ENCODE results near the gene TAF12. TPM values are rescaled to one million over a fixed set of nuclear protein-coding genes. Genes with fewer than 3 reads are reported as not detected.
A peak's percentile ranks its signal among the peaks of the same experiment; 100 is the strongest.
"Not testable (repeated sequence)": the region's sequence is repeated elsewhere in the genome, so short reads cannot be mapped to it uniquely, and the experiment has no call there.

Gene TAF12
- total RNA-seq, 1 donor from 2014 or later = 17.0 TPM

- Mint-ChIP-seq H3K9me3 (ENCODE audit: unreplicated experiment) (no peaks in the 10 kb centered on the region), H3K4me3 (ENCODE audit: unreplicated experiment) (no peak overlapping the region), H3K27ac (ENCODE audit: unreplicated experiment) (no peak overlapping the region), H3K4me1 (ENCODE audit: unreplicated experiment) (peaks cover 8% of the 10 kb centered on the region), H3K27me3 (ENCODE audit: unreplicated experiment) (no peaks in the 10 kb centered on the region), H3K36me3 (ENCODE audit: low read depth, unreplicated experiment) (peaks cover 9% of the 10 kb centered on the region)
- no peak for DNase-seq (ENCODE audit: low spot score)
- TF ChIP-seq CTCF (IDR thresholded peaks at IDR 0.05; ENCODE audit: unreplicated experiment) = no peak
Measured at GRCh38 chr1:28606771-28607170, 36.1 kb downstream of the TAF12 start.

- no peak for DNase-seq (ENCODE audit: low spot score)
- H3K4me3 Mint-ChIP-seq (ENCODE audit: unreplicated experiment) = no peak overlapping the region
- no peaks in the 10 kb centered on the region for H3K27me3 Mint-ChIP-seq (ENCODE audit: unreplicated experiment)
- no peaks in the 10 kb centered on the region for H3K36me3 Mint-ChIP-seq (ENCODE audit: low read depth, unreplicated experiment)
- H3K27ac Mint-ChIP-seq (ENCODE audit: unreplicated experiment) = no peak overlapping the region
- no peak for TF ChIP-seq CTCF (IDR thresholded peaks at IDR 0.05; ENCODE audit: unreplicated experiment)
- peaks cover 8% of the 10 kb centered on the region for H3K4me1 Mint-ChIP-seq (ENCODE audit: unreplicated experiment)
- no peaks in the 10 kb centered on the region for H3K9me3 Mint-ChIP-seq (ENCODE audit: unreplicated experiment)
Measured at GRCh38 chr1:28604962-28605361, 37.9 kb downstream of the TAF12 start.

GRCh38 chr1:28604411-28604810 is 38.5 kb downstream of the TAF12 start:
- no peaks in the 10 kb centered on the region for H3K27me3 Mint-ChIP-seq (ENCODE audit: unreplicated experiment)
- peak overlapping the region; percentile 74 for H3K27ac Mint-ChIP-seq (ENCODE audit: unreplicated experiment)
- no peaks in the 10 kb centered on the region for H3K36me3 Mint-ChIP-seq (ENCODE audit: low read depth, unreplicated experiment)

GRCh38 chr1:28602536-28603439 is 40.1 kb downstream of the TAF12 start:
- H3K27me3 Mint-ChIP-seq (ENCODE audit: unreplicated experiment) = no peaks in the 10 kb centered on the region
- TF ChIP-seq CTCF (IDR thresholded peaks at IDR 0.05; ENCODE audit: unreplicated experiment) = no peak
- peak; percentile 67 for DNase-seq (ENCODE audit: low spot score)
- peaks cover 3% of the 10 kb centered on the region for H3K36me3 Mint-ChIP-seq (ENCODE audit: low read depth, unreplicated experiment)
- H3K4me3 Mint-ChIP-seq (ENCODE audit: unreplicated experiment) = no peak overlapping the region
- no peaks in the 10 kb centered on the region for H3K9me3 Mint-ChIP-seq (ENCODE audit: unreplicated experiment)
- H3K27ac Mint-ChIP-seq (ENCODE audit: unreplicated experiment) = peak overlapping the region; percentile 30
- peaks cover 11% of the 10 kb centered on the region for H3K4me1 Mint-ChIP-seq (ENCODE audit: unreplicated experiment)

More at GRCh38 chr1:28604411-28604810, 38.5 kb downstream of the TAF12 start:
- DNase-seq (ENCODE audit: low spot score) = no peak
- peaks cover 8% of the 10 kb centered on the region for H3K4me1 Mint-ChIP-seq (ENCODE audit: unreplicated experiment)
- no peak for TF ChIP-seq CTCF (IDR thresholded peaks at IDR 0.05; ENCODE audit: unreplicated experiment)
- H3K9me3 Mint-ChIP-seq (ENCODE audit: unreplicated experiment) = no peaks in the 10 kb centered on the region
- no peak overlapping the region for H3K4me3 Mint-ChIP-seq (ENCODE audit: unreplicated experiment)

- Mint-ChIP-seq H3K27me3 (ENCODE audit: unreplicated experiment) (no peaks in the 10 kb centered on the region), H3K27ac (ENCODE audit: unreplicated experiment) (no peak overlapping the region), H3K4me3 (ENCODE audit: unreplicated experiment) (no peak overlapping the region), H3K4me1 (ENCODE audit: unreplicated experiment) (peaks cover 11% of the 10 kb centered on the region), H3K9me3 (ENCODE audit: unreplicated experiment) (no peaks in the 10 kb centered on the region), H3K36me3 (ENCODE audit: low read depth, unreplicated experiment) (peaks cover 3% of the 10 kb centered on the region)
- DNase-seq (ENCODE audit: low spot score) = no peak
- no peak for TF ChIP-seq CTCF (IDR thresholded peaks at IDR 0.05; ENCODE audit: unreplicated experiment)
Measured at GRCh38 chr1:28601696-28602095, 41.2 kb downstream of the TAF12 start.

- DNase-seq (ENCODE audit: low spot score); H3K9me3 Mint-ChIP-seq (ENCODE audit: unreplicated experiment); H3K27ac Mint-ChIP-seq (ENCODE audit: unreplicated experiment); H3K36me3 Mint-ChIP-seq (ENCODE audit: low read depth, unreplicated experiment); H3K4me1 Mint-ChIP-seq (ENCODE audit: unreplicated experiment); H3K4me3 Mint-ChIP-seq (ENCODE audit: unreplicated experiment); H3K27me3 Mint-ChIP-seq (ENCODE audit: unreplicated experiment): not testable (repeated sequence)
Measured at GRCh38 chr1:28596276-28596675, 46.6 kb downstream of the TAF12 start.
